GM18498 (cell line): ENCODE results near the gene TNFRSF14.
A peak's percentile ranks its signal among the peaks of the same experiment; 100 is the strongest.

Experiments
- ATAC-seq: cut with Tn5 transposase; IDR thresholded peaks from one replicate; pipeline ENCODE4 v1.9.1; 2021; ENCODE audit warnings: mild to moderate bottlenecking, moderate library complexity; ENCODE audit not compliant: unreplicated experiment

Gene TNFRSF14

DNA sequence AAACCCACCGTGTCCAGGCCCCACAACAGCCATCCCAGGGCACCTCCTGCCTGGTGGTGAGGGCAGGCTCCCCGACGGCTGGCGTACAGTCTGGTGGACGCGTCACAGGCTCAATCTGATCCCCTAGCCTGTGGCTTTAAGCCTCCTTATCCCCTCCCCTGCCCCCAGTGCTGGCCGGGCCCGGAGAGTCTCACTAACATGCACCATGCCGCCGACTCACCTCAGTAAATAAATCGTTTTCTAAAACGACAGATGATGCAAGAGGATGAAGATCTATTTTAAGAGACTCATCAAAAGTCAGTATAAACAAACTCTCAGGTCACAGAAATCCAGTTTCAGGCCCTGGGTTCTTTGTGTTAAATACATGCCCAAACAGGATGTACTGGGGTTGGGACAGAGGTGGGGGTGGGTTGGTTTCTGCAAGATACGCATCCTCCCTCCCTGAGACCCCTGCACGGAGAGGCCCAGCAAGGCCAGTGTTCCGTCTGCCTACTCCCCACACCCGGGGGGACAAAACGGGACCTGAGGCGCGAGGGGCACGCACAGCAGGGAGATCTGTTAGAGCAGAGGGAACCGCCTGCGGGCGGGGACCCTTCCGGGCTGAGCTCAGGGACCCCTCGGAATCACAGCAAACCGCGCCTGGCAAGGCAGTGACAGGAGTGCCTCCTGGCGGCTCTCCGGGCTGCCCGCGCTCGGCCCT, 32.8 kb upstream of the TNFRSF14 start:
- ATAC-seq, result no peak

DNA sequence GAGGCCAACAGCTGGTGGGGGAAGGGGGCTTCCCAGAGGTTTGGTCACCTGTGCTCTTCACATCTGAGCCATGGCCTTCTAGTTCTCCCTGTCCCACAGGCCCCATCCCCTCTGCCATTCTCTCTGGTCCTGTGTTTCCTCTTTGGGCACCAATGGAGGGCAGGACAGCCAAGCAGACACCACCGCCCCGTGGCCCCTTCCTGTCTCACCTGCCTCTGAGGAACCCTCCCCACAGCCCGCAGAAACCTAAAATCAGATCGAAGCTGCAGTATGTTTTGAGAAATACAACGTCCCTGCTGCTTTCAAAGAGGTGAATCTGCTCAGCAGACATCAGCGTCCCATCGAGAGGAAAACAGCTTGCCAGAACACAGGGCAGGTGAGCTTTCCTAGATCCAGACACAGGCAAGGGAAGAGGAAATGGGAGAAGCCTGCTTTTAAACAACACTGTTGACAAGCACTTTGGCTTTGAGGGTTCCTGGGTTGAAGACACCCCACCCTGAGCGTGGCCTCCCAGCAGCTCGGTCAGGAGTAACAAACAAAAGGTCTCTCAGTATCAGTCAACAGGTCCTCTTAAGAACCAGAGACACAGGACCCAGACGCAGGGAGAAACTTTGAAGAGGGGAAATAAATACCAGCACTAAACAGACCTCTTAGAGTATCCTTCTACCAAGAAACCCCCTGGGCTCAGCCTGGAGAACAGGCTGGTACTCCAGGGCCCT, 32.1 kb upstream of the TNFRSF14 start:
- ATAC-seq, result no peak

DNA sequence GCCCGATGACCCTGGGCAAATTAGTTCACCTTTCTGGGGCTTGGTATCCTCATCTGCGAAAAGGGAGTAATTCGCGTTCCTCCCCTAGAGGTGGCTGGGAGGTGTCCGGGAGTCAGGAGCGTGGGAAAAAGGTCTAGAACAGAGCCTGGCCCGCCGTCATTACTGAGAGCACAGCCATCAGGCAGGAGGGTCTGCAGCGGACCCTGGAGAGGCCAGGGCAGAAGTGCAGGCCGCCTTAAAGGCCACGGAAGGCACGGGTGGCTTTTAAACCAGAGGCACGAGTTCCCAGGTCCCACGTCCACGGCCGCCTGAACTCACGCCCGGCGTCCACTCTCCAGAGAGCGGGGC, 30.6 kb upstream of the TNFRSF14 start:
- ATAC-seq, result no peak

DNA sequence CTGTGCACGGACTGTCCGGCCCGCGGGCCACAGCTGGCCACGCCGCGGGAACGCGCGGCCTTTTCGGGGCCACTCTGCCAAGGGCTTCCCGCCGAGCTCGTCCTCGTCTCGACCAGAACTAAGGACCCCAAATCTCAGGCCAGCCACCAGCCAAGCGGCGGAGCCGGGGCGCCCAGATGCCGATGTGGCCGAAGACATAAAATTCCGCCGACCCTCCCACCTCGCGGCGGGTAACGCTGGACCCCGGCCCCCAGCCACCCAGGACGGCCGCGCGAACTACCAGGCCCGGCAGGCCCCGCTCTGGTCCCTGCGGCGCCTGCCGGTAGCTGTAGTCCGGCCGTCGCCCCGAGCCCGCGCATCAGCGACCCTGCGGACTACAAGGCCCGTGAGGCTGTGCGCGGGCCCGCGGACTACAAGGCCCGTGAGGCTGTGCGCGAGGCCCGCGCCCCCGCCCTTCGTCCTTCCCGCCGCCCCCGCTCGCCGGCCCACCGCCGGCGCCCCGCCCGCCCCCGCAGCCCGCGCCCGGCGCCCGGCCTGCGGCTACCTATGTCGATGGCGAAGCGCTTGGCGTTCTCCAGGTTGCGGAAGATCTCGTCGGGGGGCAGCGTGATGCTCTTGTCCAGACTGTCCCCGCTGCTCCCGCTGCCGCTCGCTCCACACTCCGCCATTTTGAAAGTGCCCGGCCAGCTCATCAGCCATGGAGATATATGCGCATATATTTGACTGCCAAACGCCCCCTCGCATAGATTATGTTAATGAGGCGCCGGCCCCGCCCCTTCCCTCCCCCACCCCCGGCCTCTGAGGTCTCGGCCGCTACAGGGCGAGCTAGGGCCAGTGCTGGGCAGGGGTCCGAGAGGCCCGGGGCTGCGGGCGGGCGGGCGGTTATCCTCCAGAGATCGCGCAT, 30.0 kb upstream of the TNFRSF14 start, which contains the start of gene PANK4:
PANK4 (minus strand) TSS at position 677 of the 904 bp plus-strand sequence; CDS start at position 668, 9 bp downstream.
- ATAC-seq, result peak; percentile 87

DNA sequence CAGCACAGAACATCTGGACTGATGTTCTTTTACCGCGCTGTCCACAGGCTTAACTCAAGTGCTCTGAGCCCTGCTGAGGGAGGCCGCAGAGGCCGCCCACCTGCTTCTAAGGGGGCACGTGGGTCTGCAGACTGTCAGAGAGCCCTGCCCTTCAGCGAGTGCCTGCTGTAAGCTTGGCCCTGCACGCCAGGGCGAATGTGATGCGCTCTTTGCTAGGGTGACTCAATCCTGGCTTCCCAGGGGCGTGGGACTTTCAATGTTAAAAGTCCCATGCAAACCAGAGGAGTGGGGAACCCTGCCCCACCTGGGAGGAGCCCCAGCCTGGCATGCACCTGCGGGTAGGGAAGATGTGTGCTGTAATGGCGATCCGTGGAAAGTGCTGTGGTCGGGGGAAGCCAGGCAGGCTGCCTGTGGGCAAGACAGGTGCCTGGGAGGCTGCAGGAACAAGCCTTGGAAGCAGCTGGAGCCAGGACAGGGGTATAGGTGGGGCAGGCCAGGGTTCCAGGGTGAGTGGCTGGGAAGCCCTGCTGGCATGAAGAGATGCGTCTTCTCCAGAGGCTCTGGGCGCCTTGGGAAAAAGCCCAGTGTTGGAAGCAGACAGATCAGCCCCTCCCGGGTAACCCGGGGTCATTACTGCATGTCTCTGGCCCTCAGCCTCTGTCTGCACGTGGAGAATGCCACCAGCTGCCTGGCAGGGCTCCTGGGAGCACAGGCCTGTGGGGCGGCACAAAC, 29.2 kb upstream of the TNFRSF14 start:
- ATAC-seq, result peak; percentile 26

DNA sequence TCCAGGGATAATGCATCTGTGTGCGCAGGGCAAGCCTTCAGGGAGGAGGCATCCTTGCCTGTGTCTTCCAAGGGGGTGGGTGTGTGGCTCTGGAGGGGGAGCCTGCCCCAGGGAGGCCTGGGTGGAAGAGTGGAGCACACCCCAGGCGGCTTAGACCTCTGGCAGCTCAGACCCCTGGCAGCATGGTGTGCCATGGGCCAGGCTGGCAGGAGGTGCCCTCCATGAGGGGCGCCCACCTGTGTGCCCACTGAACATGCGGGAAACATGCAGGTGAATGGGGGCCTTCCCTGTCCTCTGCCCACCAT, 28.7 kb upstream of the TNFRSF14 start:
- no peak for ATAC-seq

DNA sequence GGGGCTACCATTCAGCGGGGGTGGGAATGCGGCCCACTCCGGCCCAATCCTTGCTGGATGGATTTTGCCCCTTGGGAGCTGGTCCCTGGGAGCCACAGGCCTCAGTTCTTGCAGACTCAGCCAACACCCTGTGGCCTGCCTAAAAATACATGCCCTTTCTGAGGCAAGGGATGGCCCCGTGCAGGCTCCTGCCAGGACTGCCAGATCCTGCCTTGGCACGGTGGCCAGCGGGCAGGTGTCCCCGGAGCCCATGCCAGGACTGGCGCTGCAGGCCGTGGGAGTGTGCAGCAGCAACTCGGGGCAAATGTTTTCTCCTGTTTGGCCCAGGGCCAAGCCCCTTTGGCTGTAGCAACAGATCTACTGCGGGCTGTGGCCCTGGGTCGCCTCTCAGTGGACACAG, 28.2 kb upstream of the TNFRSF14 start:
- ATAC-seq, result no peak

DNA sequence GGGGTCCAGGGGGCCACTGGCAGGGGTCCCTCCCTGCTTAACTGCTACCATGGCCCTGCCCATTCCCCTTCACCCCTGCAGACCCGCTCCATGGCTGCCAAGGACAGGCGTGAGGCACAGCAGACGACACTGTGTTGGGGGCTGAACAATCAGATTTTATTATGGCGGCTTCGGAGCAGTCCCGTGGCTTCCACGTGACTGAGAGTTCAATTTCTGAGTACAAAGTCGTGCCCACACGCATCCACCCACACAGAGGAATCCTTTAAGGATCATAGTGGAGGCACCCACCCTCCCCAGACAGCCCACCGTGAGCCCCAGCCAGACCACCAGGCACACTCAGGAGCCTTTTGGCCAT, 27.6 kb upstream of the TNFRSF14 start:
- no peak for ATAC-seq

DNA sequence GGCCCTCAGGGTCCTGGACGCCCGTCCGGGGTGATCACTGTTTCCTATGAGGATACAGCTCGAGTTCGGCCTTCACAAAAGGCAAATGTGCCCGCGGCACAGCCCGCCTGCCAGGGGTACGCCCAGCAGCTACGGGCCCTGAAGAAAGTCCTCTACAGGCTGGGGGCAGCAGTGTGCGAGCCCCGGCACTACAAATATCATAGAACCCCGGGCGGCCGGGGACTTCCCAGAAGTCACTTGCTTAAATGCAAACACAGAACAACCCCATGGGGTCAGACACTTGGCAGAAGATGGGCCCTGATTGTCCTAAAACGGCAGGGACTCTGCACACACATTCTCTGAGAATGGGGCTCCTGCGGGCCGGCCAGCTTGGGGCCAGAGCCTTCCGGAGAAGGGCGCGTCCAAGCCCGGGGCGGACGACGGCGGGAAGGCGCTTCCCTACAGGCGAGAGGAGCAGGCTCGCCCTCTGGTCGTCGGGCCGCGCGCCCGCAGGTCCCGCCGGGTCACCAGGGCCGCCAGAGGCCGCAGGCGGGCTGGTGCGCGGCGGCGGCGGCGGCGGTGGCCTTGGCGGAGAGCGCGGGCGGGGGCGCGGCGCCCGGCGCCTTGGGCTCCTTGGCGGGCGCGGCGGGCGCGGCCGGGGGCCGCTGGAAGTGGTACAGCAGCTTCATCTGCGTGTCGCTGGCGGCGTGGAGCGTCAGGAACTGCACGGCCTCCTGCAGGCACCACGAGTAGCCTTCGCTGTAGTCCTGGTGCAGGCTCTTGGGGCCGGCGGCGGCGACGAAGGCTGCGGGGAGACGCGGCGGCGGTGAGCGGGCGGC, 27.0 kb upstream of the TNFRSF14 start:
- ATAC-seq, result no peak

DNA sequence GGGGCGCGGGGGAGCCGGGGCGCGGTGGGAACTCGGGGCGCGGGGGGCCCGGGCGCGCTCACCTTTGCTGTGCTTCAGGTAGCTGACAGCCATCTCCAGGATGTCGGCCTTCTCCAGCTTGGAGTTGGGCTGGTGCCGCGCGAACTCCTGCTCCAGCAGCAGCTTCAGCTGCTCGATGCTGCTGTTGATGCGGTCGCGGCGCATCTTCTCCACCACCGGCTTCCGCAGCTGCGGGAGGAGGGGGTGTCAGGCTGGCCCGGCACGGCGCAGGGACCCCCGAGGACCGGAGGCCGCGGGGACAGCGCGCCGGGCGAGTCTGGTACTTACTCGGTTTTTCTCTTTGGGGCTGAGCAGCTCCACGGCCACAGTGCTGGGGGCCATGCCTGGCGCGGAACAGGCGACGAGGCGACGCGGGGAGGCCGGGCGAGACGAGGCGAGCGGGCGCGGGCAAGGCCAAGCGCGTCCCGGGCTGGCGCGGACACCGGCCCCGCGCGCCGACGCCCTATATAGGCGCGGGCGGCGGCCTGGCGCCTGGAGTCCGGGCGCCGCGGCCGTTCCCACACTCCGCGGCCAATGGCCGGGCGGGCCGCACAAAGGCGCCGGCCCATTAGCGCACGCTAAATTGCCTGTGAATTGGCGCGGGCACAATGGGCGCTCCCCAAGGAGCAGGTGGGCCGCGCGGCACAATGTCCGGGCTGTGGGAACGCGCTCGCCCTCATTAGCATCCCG, 26.2 kb upstream of the TNFRSF14 start, which contains the start of gene HES5:
HES5 (minus strand) TSS at position 480 of the 729 bp plus-strand sequence; CDS start at position 381, 99 bp downstream.
- no peak for ATAC-seq

DNA sequence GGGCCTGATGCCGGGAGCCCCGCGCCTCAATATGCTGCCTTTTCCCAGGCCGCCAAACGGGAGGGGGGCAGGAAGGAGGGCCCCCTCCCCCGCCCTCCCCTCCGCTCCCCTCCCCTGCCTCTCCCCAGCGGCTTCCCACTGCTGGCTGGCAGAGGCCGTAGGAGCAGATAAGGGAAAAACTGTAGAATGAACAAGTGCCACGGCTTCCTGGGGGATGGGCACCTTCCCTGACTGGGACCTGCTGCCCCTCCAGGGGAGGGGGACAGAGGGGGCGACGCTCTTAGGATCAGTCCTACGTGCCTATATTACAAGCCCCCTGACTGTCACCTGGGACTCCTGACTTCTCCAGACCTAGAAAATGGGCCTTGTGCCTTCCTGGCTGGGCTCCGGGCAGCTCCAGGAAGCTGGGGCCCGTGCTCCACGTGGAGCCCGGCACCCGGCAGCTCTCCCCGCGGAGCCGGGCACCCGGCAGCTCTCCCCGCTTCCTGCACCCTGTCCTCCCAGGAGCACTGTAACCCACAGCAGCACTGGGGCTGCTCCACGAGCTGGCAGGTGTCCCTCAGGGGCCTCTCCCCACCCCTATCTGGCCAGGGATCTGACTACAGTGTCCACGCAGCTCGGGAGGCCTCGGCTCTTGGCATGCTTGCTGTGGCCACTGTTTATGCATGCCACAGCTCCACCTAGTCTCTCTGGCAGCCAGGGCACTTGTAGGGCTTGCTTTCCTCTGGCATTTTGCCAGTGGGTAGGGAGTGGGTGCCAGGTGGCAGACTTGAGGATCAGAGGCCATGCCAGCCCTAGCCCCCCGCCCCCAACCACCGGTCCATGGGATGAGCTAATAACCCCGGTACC, 25.4 kb upstream of the TNFRSF14 start:
- no peak for ATAC-seq

DNA sequence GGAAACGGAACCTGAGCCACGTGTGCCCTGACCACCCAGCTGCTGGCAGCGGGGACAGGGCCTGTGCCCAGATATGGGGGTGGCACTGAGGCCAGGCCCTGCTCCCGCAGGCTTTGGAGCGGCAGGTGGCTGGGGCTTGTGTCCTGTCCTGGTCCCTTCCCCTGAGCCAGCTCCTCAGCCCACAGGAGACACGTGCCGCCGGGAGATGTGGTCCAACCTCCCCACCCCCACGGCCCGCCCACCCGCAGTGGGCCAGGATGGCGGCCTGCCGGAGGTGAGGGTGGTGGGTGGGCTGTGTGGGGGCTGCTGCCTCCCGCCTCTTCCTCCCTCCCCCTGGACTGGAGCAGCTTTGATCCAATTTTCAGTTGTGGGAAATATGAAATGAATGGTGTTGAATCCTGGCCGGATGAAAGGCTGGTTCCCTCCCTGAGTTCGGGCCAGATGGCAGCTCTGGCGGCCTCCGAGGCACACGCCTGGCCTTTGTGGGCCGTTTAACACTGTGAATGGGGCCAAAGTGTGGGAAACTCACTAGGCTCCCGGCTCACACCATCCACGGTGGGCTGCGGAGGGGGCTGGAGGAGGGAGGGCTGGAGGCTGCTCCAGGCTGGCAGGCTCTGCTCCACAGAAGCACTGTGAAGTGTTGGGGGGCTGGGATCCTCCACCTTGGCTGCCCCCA, 23.5 kb upstream of the TNFRSF14 start:
- ATAC-seq, result no peak

DNA sequence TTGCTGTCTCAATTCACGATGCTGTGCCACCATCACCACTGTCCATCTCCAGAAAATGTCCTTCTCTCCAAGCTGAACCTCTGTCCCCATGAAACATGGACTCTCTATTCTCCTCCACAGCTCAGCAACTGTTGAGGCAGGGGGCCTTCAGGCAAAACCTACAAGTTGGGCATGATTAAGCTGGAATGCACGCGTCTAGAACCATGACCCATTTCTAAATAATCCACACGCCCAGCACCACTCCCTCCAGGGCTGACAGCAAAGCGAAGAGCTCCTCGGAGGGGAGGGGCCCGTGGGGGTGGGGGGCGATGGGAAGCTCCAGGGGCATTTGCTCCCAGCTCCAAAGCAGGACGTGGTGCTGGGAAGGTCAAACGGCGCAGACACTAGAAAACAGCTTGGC, 22.8 kb upstream of the TNFRSF14 start:
- ATAC-seq, result no peak

DNA sequence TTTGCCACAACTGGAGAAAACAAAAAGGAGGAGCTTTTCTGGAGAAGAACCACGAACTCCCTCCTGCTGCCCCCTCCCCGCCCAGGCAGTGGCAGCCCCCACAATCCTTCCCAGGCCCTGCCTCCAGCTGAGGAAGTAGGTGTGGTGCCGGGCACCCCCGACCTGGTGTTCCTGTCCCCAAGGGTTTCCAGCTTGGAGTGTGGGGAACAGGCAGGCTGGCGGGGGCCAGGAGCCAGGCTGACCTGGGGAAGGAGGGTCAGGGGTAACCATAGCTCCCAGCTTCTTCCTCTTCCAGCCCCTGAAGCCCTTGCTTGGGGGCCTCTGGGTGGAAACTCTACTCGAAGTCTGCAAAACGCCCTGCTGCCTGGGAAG, 21.9 kb upstream of the TNFRSF14 start:
- ATAC-seq, result no peak

DNA sequence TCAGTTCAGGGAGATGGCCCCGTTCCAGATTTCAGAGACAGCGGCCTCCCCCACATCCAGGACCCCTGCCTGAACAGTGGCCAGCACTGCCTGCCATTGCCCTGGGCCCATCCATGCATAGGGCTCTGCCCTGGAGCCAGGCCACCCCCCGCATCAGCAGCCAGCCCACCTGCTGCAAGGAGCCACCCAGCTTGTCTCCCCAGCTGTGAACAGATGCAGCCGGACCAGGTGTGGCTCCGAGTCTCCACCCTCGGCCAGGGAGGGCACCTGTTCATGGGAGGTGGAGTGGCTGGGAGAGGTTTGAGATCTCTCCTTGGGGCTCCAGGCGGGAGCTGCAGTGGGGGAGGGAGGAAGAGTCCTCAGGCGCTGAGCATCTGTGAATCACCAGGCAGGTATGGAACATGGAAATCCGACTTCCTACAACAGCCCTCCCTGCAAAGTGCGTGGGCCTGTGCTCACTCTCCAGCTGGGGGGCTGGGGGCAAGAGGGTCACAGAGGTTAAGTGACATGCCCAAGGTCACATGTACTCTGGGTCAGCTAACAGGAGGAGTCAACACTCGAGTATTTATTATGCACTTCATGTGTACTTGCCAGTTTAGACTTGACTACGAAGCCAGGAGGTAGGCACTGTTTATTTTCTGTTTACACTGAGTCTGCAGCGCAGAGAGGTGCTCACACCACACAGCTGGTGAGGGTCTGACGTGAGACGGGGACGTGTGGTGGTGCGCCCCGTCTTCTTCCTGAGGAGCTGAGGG, 21.3 kb upstream of the TNFRSF14 start:
- ATAC-seq, result no peak

DNA sequence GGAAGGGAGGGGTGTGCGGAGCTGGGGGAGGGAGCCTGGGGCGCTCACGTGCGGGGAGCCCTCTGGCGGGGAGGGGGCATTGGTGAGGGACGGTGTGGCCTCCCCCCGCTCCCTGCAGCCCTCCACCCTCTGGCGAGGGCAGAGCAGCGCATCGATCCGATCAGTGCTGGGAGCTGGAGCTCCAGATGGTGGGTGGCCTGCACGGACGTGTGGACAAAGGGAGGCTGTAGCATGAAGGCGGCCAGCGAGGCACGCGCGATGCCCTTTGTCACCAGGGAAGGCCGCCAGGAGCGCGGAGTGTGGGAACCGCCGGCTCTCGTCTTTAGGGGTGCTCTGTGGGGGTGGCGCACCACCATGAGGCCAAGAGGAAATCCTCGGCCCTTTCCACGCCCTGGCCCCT, 20.7 kb upstream of the TNFRSF14 start:
- no peak for ATAC-seq

DNA sequence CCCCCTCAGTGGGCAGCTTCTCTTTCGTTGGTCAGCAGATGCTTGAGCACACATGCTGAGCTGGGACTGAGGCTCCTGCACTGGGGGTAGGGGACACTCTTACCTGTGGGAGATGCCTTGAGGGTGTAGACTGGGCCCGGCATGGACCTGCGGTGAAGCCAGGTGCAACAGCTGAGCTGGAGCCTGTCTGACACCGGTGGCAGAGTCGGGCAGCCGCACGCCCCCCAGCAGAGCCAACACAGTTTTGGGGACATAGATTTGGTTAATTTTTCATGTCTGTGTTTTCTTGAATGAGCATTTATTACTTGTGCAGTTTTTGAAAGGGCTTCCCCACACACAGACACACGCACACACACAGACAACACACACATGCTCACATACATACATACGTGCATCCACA, 20.2 kb upstream of the TNFRSF14 start:
- no peak for ATAC-seq

DNA sequence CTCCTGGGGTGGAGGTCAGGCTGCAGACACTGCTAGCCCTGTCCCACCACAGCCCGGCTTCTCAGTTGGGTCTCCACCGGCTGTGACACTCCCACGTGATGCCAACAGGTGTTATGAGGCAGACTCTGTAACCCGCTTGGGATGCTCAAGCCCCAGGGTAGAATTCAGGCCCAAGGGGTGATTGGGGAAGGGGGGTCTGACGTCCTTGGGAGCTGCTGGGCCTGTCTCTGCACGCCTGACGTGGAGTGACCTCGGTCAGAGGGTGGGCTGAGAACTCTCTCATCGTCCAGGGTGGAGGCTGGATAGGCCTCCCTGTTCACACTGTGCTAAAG, 18.4 kb upstream of the TNFRSF14 start:
- ATAC-seq, result no peak
